OCI-M1 (cell line): Measurements from ENCODE around the gene GJA4.

Source experiments
- DNase-seq: peaks from one replicate; lab custom pipeline; 2025; lab: John Stamatoyannopoulos, UW

Gene GJA4

GRCh38 chr1:34792868-34793727 is at the start of gene GJA4:
Gene GJA4, plus strand, starts transcription at chr1:34792999. Its CDS starts 1,215 bp downstream, at chr1:34794214.
- no peak for DNase-seq

- no peak for DNase-seq
Measured at GRCh38 chr1:34743775-34744174, 49.0 kb upstream of the GJA4 start.

GRCh38 chr1:34744851-34745250 is 47.9 kb upstream of the GJA4 start:
- no peak for DNase-seq

- DNase-seq: no peak
Measured at GRCh38 chr1:34745666-34746065, 47.1 kb upstream of the GJA4 start.

GRCh38 chr1:34746101-34746500 is 46.7 kb upstream of the GJA4 start:
- DNase-seq: no peak

- DNase-seq: no peak
Measured at GRCh38 chr1:34746785-34747637, 45.8 kb upstream of the GJA4 start.

- no peak for DNase-seq
Measured at GRCh38 chr1:34747638-34747941, 45.2 kb upstream of the GJA4 start.

- no peak for DNase-seq
Measured at GRCh38 chr1:34749992-34750391, 42.8 kb upstream of the GJA4 start.

GRCh38 chr1:34750610-34751009 is 42.2 kb upstream of the GJA4 start:
- DNase-seq: no peak

GRCh38 chr1:34753163-34753562 is 39.6 kb upstream of the GJA4 start:
- no peak for DNase-seq

GRCh38 chr1:34754964-34755637 is 37.7 kb upstream of the GJA4 start, which contains the start of gene GJB5:
Gene GJB5, plus strand, starts transcription at chr1:34755047. Its CDS starts 2,284 bp downstream, at chr1:34757331.
- no peak for DNase-seq

GRCh38 chr1:34755961-34756360 is 36.8 kb upstream of the GJA4 start:
- DNase-seq: no peak

- no peak for DNase-seq
Measured at GRCh38 chr1:34757386-34757785, 35.4 kb upstream of the GJA4 start.

- DNase-seq: no peak
Measured at GRCh38 chr1:34758751-34759150, 34.0 kb upstream of the GJA4 start.

- no peak for DNase-seq
Measured at GRCh38 chr1:34759503-34760357, 33.1 kb upstream of the GJA4 start, which contains the start of gene GJB4. Gene GJB4, plus strand, starts transcription at chr1:34759740. Its CDS starts 1,515 bp downstream, at chr1:34761255.

GRCh38 chr1:34761176-34761761 is 31.5 kb upstream of the GJA4 start:
- no peak for DNase-seq

- no peak for DNase-seq
Measured at GRCh38 chr1:34761776-34762307, 31.0 kb upstream of the GJA4 start.

GRCh38 chr1:34762474-34763141 is 30.2 kb upstream of the GJA4 start:
- DNase-seq: no peak

GRCh38 chr1:34763142-34763781 is 29.5 kb upstream of the GJA4 start:
- no peak for DNase-seq

- no peak for DNase-seq
Measured at GRCh38 chr1:34768856-34769255, 23.9 kb upstream of the GJA4 start.
